D721Med (cell line): ENCODE data around the gene RPS6KA2.

Source experiments
- DNase-seq: peaks from one replicate; pipeline ENCODE4 v3.0.0; 2011; ENCODE audit warnings: low spot score; ENCODE audit not compliant: insufficient read length
- FAIRE-seq: peaks from 2 replicates; lab custom pipeline; 2011; peaks lifted over from hg19 to GRCh38; lab: Jason Lieb, UNC
- CTCF ChIP-seq: IDR thresholded peaks from 2 replicates; pipeline ENCODE4 v1.5.1; 2012; ENCODE audit warnings: mild to moderate bottlenecking, control low read depth; ENCODE audit not compliant: insufficient read depth; ENCODE audit errors: missing control alignments

RPS6KA2 gene

DNA sequence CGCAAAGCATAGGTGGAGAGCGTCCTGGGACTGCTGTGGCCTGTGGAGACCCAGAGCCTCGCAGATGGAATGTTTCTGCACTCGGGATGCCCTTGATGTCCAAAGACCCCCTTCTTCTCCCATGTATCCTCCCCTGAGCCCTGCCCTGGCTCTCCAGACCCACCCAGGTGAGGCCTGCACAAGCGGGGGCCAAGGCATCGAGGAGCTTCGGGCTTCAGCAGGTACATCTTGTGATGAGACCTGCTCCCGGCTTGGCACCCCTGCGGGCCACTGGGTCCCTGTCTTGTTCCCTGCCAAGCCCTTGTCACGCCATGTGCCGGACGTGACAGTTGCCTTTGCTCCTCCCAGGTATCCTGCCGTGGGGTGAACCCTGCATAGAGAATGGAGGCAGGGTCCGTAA lies 125.8 kb downstream of the RPS6KA2 start:
- FAIRE-seq (no peak), DNase-seq (no peak)
- no peak for TF ChIP-seq CTCF

- FAIRE-seq (no peak), DNase-seq (no peak)
- TF ChIP-seq CTCF: no peak
These were observed 126.8 kb downstream of the RPS6KA2 start for GRCh38 chr6:166500246-166500645.

DNA sequence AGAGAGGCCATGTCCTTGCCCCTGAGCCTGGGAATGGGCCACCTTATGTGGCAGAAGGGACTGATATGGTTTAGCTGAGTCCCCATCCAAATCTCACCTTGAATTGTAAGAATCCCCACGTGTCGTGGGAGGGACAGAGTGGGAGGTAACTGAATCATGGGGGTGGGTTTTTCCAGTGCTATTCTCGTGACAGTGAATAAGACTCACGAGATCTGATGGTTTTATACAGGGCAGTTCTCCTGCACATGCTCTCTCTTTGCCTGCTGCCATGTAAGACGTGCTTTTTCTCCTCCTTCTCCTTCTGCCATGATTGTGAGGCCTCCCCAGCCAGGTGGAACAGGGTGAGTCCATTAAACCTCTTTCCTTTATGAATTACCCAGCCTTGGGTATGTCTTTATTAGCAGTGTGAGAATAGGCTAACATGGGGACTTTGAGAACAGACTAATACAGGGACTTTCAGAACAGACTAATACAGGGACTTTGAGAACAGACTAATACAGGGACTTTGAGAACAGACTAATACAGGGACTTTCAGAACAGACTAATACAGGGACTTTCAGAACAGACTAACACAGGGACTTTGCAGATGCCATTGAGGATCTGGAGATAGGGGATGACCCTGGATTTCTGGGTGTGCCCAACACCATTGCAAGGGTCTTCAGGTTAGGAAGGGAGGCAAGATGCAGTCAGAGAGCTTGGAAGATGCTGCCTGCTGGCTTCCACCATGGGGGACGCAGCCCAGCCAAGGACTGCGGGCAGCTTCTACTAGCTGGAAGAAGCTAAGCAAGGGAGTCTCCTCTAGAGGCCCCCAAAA lies 127.5 kb downstream of the RPS6KA2 start:
- no peak for DNase-seq
- no peak for TF ChIP-seq CTCF
- no peak for FAIRE-seq

- no peak for TF ChIP-seq CTCF
- FAIRE-seq: no peak
- DNase-seq: no peak
These were observed 128.2 kb downstream of the RPS6KA2 start for GRCh38 chr6:166498661-166499349.

- no peak for TF ChIP-seq CTCF
- DNase-seq (no peak), FAIRE-seq (no peak)
These were observed 128.8 kb downstream of the RPS6KA2 start for GRCh38 chr6:166498228-166498627.

GRCh38 chr6:166497087-166497899 lies 129.8 kb downstream of the RPS6KA2 start:
- TF ChIP-seq CTCF: no peak
- DNase-seq (no peak), FAIRE-seq (no peak)
